ENCODE results near the gene LYRM9. TPM values are rescaled to one million over a fixed set of nuclear protein-coding genes. Genes with fewer than 3 reads are reported as not detected.
"Not testable (repeated sequence)": the region's sequence is repeated elsewhere in the genome, so short reads cannot be mapped to it uniquely, and the experiment has no call there.

The LYRM9 gene
- total and polyA plus RNA-seq, 4 donors: 7.0 to 15.3 (median 8.8) TPM

- H3K27ac ChIP-seq (ENCODE audit: low read depth in 1 of 2, low read length in 1 of 2): no peak overlapping the region
- no peak overlapping the region for H3K4me3 ChIP-seq
- DNase-seq (peak in 2 of 3 donors; percentile 6 to 15), ATAC-seq (ENCODE audit: insufficient read depth, low FRiP score) (no peak)
- no peak for TF ChIP-seq CTCF (IDR thresholded peaks at IDR 0.05; ENCODE audit: control extremely low read depth, extremely low read depth)
- no peaks in the 10 kb centered on the region for H3K36me3 ChIP-seq (ENCODE audit: control insufficient read depth in 4 of 4, insufficient read depth in 4 of 4, low read length in 4 of 4)
- peaks cover 0 to 3% (median 0%) of the 10 kb centered on the region in 5 donors for H3K4me1 ChIP-seq (ENCODE audit: control insufficient read depth in 5 of 5, insufficient read depth in 5 of 5, low read length in 5 of 5)
- H3K9me3 ChIP-seq (ENCODE audit: control insufficient read depth in 4 of 4, insufficient read depth in 3 of 4, low read length in 3 of 4): no peaks in the 10 kb centered on the region
- no peak overlapping the region for H3K9ac ChIP-seq (ENCODE audit: insufficient read depth in 1 of 2, low read length in 2 of 2)
- 84% methylated on average over 3 of the region's 3 CpGs for WGBS, 2 donors
- H3K27me3 ChIP-seq (ENCODE audit: control insufficient read depth in 3 of 3, insufficient read depth in 3 of 3, low read length in 2 of 3): no peaks in the 10 kb centered on the region
These were observed 44.2 kb downstream of the LYRM9 start for GRCh38 chr17:27848931-27849330.

- 85 to 96% methylated on average over 11 of the region's 11 CpGs for WGBS, 2 donors
- H3K27ac ChIP-seq (ENCODE audit: low read depth in 1 of 2, low read length in 1 of 2); H3K9ac ChIP-seq (ENCODE audit: insufficient read depth in 1 of 2, low read length in 2 of 2); H3K27me3 ChIP-seq (ENCODE audit: control insufficient read depth in 3 of 3, insufficient read depth in 3 of 3, low read length in 2 of 3); H3K9me3 ChIP-seq (ENCODE audit: control insufficient read depth in 4 of 4, insufficient read depth in 3 of 4, low read length in 3 of 4); H3K4me3 ChIP-seq; ATAC-seq (ENCODE audit: insufficient read depth, low FRiP score); DNase-seq; H3K36me3 ChIP-seq (ENCODE audit: control insufficient read depth in 4 of 4, insufficient read depth in 4 of 4, low read length in 4 of 4); H3K4me1 ChIP-seq (ENCODE audit: control insufficient read depth in 5 of 5, insufficient read depth in 5 of 5, low read length in 5 of 5): not testable (repeated sequence)
These were observed 46.3 kb downstream of the LYRM9 start for GRCh38 chr17:27846808-27847307.

GRCh38 chr17:27846042-27846655, 47.0 kb downstream of the LYRM9 start:
- Histone ChIP-seq H3K36me3 (ENCODE audit: control insufficient read depth in 4 of 4, insufficient read depth in 4 of 4, low read length in 4 of 4) (no peaks in the 10 kb centered on the region), H3K27me3 (ENCODE audit: control insufficient read depth in 3 of 3, insufficient read depth in 3 of 3, low read length in 2 of 3) (no peaks in the 10 kb centered on the region), H3K9ac (ENCODE audit: insufficient read depth in 1 of 2, low read length in 2 of 2) (no peak overlapping the region), H3K9me3 (ENCODE audit: control insufficient read depth in 4 of 4, insufficient read depth in 3 of 4, low read length in 3 of 4) (no peaks in the 10 kb centered on the region), H3K4me1 (ENCODE audit: control insufficient read depth in 5 of 5, insufficient read depth in 5 of 5, low read length in 5 of 5) (peaks cover 0 to 3% (median 0%) of the 10 kb centered on the region in 5 donors), H3K27ac (ENCODE audit: low read depth in 1 of 2, low read length in 1 of 2) (no peak overlapping the region), H3K4me3 (no peak overlapping the region)
- 32 to 59% methylated on average over 23 of the region's 23 CpGs for WGBS, 2 donors
- ATAC-seq (ENCODE audit: insufficient read depth, low FRiP score) (no peak), DNase-seq (peak in 1 of 3 donors; percentile 1)
- no peak for TF ChIP-seq CTCF (IDR thresholded peaks at IDR 0.05; ENCODE audit: control extremely low read depth, extremely low read depth)

GRCh38 chr17:27845264-27846041, 47.7 kb downstream of the LYRM9 start:
- H3K36me3 ChIP-seq (ENCODE audit: control insufficient read depth in 4 of 4, insufficient read depth in 4 of 4, low read length in 4 of 4): no peaks in the 10 kb centered on the region
- H3K27ac ChIP-seq (ENCODE audit: low read depth in 1 of 2, low read length in 1 of 2): no peak overlapping the region
- H3K9ac ChIP-seq (ENCODE audit: insufficient read depth in 1 of 2, low read length in 2 of 2): no peak overlapping the region
- H3K27me3 ChIP-seq (ENCODE audit: control insufficient read depth in 3 of 3, insufficient read depth in 3 of 3, low read length in 2 of 3): no peaks in the 10 kb centered on the region
- TF ChIP-seq CTCF (IDR thresholded peaks at IDR 0.05; ENCODE audit: control extremely low read depth, extremely low read depth): no peak
- DNase-seq (no peak), ATAC-seq (ENCODE audit: insufficient read depth, low FRiP score) (no peak)
- no peaks in the 10 kb centered on the region for H3K9me3 ChIP-seq (ENCODE audit: control insufficient read depth in 4 of 4, insufficient read depth in 3 of 4, low read length in 3 of 4)
- 58 to 66% methylated on average over 13 of the region's 13 CpGs for WGBS, 2 donors
- H3K4me1 ChIP-seq (ENCODE audit: control insufficient read depth in 5 of 5, insufficient read depth in 5 of 5, low read length in 5 of 5): peaks cover 0 to 3% (median 0%) of the 10 kb centered on the region in 5 donors
- no peak overlapping the region for H3K4me3 ChIP-seq
